ENCODE data around the gene TBRG4.
"Not testable (repeated sequence)": the region's sequence is repeated elsewhere in the genome, so short reads cannot be mapped to it uniquely, and the experiment has no call there.

The TBRG4 gene

GRCh38 chr7:45155357-45155900, 43.9 kb upstream of the TBRG4 start (continued):
- TF ChIP-seq ZNF610 (tag by site-specific recombination; IDR thresholded peaks at IDR 0.05; ENCODE audit: borderline replicate concordance) (no peak), YY2 (tag by site-specific recombination; IDR thresholded peaks at IDR 0.05) (no peak)

- not testable (repeated sequence) for H3K36me3 ChIP-seq (ENCODE audit: control insufficient read depth in 2 of 2, insufficient read depth in 1 of 2, low read length in 2 of 2); H3K4me3 ChIP-seq (ENCODE audit: low read depth, low read length); H3K9me3 ChIP-seq (ENCODE audit: control insufficient read depth, insufficient read depth, low read depth, low read length); H3K4me1 ChIP-seq (ENCODE audit: control insufficient read depth, insufficient read depth, low read length); H3K27ac ChIP-seq (ENCODE audit: extremely low read depth, low read depth, low read length)
- ChIA-PET POLR2A (interaction anchor here (0.6 kb wide), 1 partner anchor 628 kb away, joined by 4 read pairs; no protein-coding TSS in a partner anchor), CTCF (interaction anchor here (0.6 to 3.8 kb wide), 12 partner anchors 10 to 1000 kb away, joined by 3 to 35 read pairs (median 3); no protein-coding TSS in a partner anchor)
These were observed 42.4 kb upstream of the TBRG4 start for GRCh38 chr7:45153861-45154260.

GRCh38 chr7:45153233-45153632, 41.7 kb upstream of the TBRG4 start:
- Histone ChIP-seq H3K4me3 (ENCODE audit: low read depth, low read length) (no peak overlapping the region), H3K27ac (ENCODE audit: extremely low read depth, low read depth, low read length) (no peak overlapping the region), H3K36me3 (ENCODE audit: control insufficient read depth in 2 of 2, insufficient read depth in 1 of 2, low read length in 2 of 2) (no peaks in the 10 kb centered on the region), H3K9me3 (ENCODE audit: control insufficient read depth, insufficient read depth, low read depth, low read length) (no peaks in the 10 kb centered on the region), H3K4me1 (ENCODE audit: control insufficient read depth, insufficient read depth, low read length) (no peaks in the 10 kb centered on the region; the same call in 1 of the 2 replicates)
- TF ChIP-seq ZNF549 (tag by site-specific recombination; IDR thresholded peaks at IDR 0.05) (no peak), IKZF3 (tag by site-specific recombination; IDR thresholded peaks at IDR 0.05) (no peak), ZNF596 (tag by site-specific recombination; IDR thresholded peaks at IDR 0.05) (no peak), ZFP41 (tag by site-specific recombination; IDR thresholded peaks at IDR 0.05; ENCODE audit: borderline replicate concordance) (no peak), ZNF214 (tag by site-specific recombination; IDR thresholded peaks at IDR 0.05; ENCODE audit: borderline replicate concordance) (no peak)
- CTCF ChIA-PET: interaction anchor here (0.7 to 2.4 kb wide), 7 partner anchors 10 to 711 kb away, joined by 3 to 7 read pairs (median 4); no protein-coding TSS in a partner anchor
- POLR2A ChIA-PET: no interaction called here

GRCh38 chr7:45151967-45152366, 40.5 kb upstream of the TBRG4 start:
- no peak overlapping the region for H3K27ac ChIP-seq (ENCODE audit: extremely low read depth, low read depth, low read length)
- no peak overlapping the region for H3K4me3 ChIP-seq (ENCODE audit: low read depth, low read length)
- H3K4me1 ChIP-seq (ENCODE audit: control insufficient read depth, insufficient read depth, low read length): no peaks in the 10 kb centered on the region; the same call in 1 of the 2 replicates
- H3K36me3 ChIP-seq (ENCODE audit: control insufficient read depth in 2 of 2, insufficient read depth in 1 of 2, low read length in 2 of 2): no peaks in the 10 kb centered on the region
- no peaks in the 10 kb centered on the region for H3K9me3 ChIP-seq (ENCODE audit: control insufficient read depth, insufficient read depth, low read depth, low read length)
- ChIA-PET POLR2A (no interaction called here), CTCF (interaction anchor here (0.6 to 2.4 kb wide), 3 partner anchors 16 to 172 kb away, joined by 3 to 7 read pairs (median 3); no protein-coding TSS in a partner anchor)
- no peak for TF ChIP-seq ZNF341 (tag by site-specific recombination; IDR thresholded peaks at IDR 0.05; ENCODE audit: low read depth)
- no peak for TF ChIP-seq ZNF670 (tag by site-specific recombination; IDR thresholded peaks at IDR 0.05; ENCODE audit: low read depth)
- no peak for TF ChIP-seq ZNF585B (tag by site-specific recombination; IDR thresholded peaks at IDR 0.05)
- TF ChIP-seq PRDM10 (tag by site-specific recombination; IDR thresholded peaks at IDR 0.05): no peak
- no peak for TF ChIP-seq ZNF701 (tag by site-specific recombination; IDR thresholded peaks at IDR 0.05)
- TF ChIP-seq ZNF473 (tag by site-specific recombination; IDR thresholded peaks at IDR 0.05): no peak
- no peak for TF ChIP-seq GLI2 (tag by site-specific recombination; IDR thresholded peaks at IDR 0.05; ENCODE audit: borderline replicate concordance, low read depth)
- no peak for TF ChIP-seq ZNF169 (tag by site-specific recombination; IDR thresholded peaks at IDR 0.05)
- no peak for TF ChIP-seq KLF17 (tag by site-specific recombination; IDR thresholded peaks at IDR 0.05)
- no peak for TF ChIP-seq ZNF202 (tag by site-specific recombination; IDR thresholded peaks at IDR 0.05; ENCODE audit: borderline replicate concordance)
- TF ChIP-seq ZNF350 (tag by site-specific recombination; IDR thresholded peaks at IDR 0.05): no peak
- TF ChIP-seq ZFP3 (tag by site-specific recombination; IDR thresholded peaks at IDR 0.05; ENCODE audit: low read depth): no peak

Measured in HEK293 (cell line).